ENCODE data around the gene LTBP1.

Gene LTBP1

DNA sequence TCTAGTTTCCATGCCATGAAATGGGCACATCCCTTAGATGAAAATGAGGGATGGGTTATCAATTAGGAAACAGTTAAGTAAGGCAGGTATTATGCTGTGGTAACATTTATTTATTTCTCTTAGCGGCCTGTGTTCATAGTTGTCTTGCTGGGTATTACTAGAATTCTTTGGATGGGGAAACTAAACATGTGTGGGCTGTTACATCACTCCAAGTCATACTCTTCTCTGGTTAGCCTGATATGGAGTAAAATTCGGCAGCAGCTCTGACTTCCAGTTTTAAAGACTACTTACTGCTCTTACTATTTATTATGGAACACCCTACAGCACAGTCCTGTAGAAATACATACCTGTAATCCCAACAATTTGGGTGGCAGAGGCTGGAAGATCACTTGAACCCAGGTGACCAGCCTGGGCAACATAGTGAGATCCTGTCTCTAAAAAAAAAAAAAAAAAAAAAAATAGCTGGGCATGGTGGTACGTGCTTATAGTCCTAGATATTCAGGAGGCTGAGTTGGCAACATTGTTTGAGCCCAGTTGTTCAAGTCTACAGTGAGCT, 496.6 kb downstream of the LTBP1 start:
- no peak for DNase-seq

DNA sequence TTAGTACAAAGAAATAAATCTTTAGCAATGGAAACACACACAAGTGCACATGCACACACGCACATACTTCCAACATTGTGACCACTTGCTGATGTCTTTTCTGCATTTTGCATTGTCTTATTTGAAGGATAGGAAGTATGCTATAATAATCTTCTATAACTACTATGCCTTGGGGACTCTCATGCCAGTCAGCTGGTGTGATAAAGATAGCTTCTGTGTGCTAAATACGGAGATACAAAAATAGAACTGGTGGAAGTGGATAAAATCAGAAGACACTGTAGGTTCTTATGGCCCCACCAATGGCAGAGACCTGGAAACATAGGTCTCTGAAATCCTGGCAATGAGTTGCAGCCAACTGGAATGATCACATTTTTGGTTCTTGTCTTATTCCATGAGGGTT, 498.2 kb downstream of the LTBP1 start:
- no peak for DNase-seq

DNA sequence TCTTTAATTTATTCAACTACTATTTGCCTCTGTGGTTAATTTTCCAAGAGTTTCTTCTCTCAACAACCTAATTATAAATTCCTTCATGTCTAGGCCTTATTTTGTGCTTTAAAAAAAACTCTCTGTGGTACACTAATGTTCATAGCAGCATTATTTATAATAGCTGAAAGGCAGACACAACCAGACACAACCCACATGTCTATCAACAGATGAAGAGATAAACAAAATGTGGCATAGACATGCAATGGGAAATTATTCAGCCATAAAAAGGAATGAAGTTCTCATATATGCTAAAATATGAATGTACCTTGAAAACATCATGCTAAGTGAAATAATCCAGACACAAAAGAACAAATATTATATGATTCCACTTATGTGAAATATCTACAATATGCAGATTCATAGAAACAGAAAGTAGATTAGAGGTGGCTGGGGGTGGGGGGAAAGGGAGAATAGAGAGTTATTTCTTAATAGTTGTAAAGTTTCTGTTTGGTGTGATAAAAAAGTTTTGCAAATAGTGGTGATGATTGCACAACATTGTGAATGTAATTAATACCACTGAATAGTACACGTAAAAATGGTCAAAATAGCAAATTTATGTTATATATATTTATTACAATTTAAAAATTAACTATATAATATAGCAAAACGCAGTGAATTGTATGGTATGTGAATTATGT, 501.6 kb downstream of the LTBP1 start:
- DNase-seq, result no peak

Measured in NCI-H446 (cell line).